AG08396 (cell line): ENCODE data around the gene TSEN54.

Experiments used
- DNase-seq: peaks from one replicate; pipeline ENCODE4 v3.0.0; 2012; ENCODE audit warnings: low spot score, mixed read lengths

TSEN54 gene

DNA sequence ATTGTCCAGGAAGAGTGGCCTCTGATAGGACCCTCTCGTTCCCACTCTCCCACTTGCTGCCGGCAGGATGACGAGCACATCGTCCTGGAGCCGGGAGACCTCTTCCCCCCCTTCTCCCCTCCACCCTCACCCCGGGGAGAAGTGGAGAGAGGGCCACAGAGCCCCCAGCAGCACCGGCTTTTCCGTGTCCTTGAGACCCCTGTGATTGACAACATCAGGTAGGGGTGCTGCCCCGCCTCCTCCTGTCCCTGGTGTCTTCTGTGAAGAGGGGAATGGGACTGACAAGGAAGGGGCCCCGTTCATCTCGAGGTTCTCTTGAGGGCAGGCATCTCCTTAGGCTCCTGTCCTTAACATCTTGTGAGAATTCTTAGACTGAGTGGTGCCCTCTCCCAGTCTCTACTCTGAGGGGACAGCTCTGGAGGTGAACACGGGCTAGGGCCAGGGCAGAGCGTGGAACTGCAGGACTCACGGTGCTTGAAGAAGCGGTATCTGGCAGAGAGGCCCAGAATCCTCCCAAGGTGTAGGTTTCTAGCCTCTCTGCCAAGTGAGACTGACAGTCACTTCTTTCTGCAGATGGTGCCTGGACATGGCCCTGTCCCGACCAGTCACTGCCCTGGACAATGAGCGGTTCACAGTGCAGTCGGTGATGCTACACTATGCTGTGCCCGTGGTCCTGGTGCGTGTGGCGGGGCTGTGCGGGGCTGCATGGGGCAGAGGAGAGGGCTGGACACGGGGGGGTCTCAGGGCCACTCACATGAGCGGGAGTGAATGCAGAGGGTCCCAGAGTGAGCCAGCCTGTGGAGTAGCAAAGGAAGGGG lies 27.4 kb upstream of the TSEN54 start:
- DNase-seq: no peak

DNA sequence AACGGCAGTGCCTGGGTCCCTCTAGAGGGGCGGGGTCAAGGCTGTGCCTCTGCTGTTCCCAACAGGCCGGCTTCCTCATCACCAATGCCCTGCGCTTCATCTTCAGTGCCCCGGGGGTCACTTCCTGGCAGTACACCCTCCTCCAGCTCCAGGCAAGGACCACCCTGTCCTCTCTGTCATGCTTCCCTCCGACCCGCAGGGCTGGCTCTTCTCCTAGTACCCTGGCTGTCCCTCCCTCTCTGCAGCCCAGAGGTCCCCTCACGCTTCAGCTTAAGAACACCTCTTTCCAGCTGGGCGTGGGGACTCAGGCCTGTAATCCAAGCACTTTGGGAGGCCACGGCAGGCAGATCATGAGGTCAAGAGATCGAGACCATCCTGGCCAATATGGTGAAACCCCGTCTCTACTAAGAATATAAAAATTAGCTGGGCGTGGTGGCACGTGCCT lies 26.8 kb upstream of the TSEN54 start:
- DNase-seq: no peak

DNA sequence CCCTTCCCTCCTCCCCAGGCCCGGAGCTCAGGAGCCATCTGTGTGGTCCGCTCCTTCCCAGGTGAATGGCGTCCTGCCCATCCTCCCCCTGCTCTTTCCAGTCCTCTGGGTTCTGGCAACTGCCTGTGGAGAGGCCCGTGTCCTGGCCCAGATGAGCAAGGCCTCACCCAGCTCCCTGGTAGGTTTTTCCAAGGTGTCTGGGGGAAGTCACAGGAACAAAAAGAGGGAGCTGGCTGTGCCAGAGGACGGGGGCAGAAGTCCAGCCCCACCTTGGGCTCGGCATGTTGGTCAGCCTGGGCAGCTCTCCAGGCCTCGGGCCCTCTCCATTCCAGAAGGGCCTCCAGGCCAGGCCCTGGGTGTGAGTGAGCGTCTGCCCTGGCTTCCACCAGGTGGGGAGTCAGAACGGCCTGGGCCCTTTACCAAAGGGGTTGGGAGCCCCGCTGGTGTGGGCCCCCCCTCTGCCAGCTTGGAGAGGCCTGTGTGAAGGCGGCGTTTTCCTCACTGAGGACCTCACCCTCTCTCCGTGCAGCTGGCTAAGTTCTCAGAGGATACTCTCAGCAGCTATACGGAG lies 26.1 kb upstream of the TSEN54 start:
- no peak for DNase-seq

DNA sequence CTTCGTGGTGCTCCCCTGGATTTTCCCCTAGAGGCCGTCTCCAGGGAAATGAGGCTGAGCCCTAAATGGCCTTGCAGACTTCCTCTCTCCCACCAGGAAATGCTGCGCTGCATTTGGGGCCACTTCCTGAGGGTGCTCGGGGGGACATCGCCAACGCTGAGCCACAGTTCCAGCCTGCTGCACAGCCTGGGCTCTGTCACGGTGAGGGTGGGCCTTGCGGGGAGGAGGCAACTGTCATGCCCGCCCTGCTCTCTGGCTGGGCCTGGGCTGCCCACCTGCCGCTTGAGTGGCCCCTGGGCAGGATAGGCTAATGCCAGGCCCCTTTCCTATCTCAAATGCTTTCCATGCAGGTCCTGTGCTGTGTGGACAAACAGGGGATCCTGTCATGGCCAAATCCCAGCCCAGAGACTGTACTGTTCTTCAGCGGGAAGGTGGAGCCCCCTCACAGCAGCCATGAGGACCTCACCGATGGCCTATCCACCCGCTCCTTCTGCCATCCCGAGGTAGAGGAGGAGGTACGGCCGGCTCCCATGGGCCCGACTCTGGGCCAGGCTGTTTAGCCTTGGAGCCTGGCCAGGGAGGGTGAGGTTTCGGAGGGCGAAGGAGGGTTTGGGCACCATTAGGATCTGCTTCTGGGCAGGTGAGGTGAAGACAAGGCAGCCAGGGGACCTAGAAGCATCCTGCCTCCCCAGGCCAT lies 25.2 kb upstream of the TSEN54 start:
- no peak for DNase-seq

DNA sequence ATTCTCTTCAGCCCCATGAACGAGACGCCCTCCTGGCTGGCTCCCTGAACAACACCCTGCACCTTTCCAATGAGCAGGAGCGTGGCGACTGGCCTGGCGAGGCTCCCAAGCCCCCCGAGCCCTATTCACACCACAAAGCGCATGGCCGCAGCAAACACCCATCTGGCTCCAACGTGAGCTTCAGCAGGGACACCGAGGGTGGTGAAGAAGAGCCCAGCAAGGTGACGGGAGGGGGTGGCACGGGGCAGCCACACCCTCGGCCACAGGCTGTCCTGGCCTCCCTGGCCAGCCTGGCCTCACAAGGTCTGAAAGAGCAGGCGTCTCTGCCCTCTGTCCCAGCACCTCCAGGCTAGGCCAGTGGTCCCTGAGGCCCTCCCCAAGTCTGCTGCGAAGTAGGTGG lies 24.6 kb upstream of the TSEN54 start:
- no peak for DNase-seq

DNA sequence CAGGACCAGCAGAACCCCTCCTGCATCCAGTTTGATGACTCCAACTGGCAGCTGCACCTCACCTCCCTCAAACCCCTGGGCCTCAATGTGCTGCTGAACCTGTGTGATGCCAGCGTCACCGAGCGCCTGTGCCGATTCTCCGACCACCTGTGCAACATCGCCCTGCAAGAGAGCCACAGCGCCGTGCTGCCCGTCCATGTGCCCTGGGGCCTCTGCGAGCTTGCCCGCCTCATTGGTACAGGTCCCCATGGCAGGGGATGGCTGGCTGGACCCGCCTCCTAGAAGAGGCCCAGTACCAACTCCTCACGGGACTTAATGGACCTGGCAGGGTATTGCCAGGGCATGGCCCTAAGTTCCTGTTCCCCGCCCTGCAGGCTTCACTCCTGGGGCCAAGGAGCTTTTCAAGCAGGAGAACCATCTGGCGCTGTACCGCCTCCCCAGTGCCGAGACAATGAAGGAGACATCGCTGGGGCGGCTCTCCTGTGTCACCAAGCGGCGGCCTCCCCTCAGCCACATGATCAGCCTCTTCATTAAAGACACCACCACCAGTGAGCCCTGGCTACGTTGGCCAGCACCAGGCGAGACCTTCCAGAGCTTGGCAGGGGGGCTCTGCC lies 23.7 kb upstream of the TSEN54 start:
- no peak for DNase-seq

DNA sequence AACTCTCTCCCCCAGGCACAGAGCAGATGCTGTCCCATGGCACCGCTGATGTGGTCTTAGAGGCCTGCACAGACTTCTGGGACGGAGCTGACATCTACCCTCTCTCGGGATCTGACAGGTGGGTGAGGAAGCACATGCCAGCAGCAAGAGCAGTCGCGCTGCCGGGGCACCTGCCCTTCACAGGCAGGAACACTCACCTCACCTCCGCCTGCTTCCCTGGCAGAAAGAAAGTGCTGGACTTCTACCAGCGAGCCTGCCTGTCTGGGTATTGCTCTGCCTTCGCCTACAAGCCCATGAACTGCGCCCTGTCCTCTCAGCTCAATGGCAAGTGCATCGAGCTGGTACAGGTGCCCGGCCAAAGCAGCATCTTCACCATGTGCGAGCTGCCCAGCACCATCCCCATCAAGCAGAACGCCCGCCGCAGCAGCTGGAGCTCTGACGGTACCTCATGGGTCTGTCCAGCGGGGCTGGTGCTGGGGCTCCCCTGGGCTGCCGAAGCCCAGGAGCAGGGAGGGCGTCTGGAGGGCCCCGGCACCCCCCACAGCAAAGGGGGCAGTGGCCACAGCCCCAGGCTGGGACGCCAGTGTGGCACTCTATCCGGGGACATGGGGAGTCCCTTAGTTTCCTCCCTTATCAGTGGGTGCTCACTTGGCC lies 22.7 kb upstream of the TSEN54 start:
- DNase-seq: no peak

DNA sequence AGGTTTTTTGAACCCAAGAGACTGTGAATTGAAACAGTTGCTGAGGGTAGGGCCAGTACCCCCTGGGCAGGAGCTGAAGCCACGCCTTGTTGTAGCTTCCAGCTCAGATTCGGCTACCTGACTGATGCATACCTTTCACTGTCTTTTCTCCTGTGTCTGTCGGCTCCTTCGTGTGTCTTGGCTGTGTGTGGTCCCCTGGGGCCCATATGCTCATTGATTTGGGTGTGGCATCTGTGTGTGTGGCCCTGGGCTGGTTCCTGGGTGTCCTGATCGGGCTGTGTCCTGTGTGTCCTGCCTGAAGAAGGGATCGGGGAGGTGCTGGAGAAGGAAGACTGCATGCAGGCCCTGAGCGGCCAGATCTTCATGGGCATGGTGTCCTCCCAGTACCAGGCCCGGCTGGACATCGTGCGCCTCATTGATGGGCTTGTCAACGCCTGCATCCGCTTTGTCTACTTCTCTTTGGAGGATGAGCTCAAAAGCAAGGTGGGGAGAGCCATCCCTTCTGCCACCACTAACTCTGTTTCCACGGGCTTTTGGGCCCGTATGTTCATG lies 21.9 kb upstream of the TSEN54 start:
- DNase-seq: no peak

DNA sequence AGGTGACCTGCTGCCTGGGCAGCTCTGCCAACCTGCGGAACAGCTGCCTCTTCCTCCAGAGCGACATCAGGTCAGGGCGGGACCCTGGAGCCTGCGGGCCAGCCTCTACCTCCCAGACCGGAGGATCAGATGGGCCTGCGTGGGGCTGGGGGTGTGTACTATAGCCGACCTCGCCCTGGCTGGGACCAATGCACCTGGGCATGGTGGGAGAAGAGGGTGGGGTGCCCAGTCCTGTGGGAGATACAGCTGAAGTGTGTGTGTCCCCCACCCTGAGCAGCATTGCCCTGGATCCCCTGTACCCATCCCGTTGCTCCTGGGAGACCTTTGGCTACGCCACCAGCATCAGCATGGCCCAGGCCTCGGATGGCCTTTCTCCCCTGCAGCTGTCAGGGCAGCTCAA lies 20.3 kb upstream of the TSEN54 start:
- DNase-seq: no peak

DNA sequence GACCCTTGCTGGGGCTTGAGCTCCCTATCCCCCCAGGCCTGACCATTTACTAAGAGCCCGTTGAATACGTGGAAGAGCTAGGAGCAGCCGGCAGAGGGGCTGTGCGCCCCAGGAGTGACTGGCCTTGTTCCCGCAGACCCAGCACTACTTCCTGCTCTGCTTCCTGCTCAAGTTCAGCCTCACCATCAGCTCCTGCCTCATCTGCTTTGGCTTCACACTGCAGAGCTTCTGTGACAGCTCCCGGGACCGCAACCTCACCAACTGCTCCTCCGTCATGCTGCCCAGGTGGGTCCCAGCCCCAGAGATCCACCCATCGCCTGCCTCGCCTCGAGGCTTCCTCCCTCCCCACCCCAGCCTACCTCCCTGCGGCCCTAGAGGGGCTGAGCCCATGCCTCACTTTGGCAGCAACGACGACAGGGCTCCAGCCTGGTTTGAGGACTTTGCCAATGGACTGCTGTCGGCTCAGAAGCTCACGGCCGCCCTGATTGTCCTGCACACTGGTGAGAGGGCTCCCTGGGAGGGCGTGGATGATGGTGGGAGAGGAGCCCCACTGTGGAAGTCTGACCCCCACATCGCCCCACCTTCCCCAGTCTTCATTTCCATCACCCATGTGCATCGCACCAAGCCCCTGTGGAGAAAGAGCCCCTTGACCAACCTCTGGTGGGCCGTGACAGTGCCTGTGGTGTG lies 18.1 kb upstream of the TSEN54 start:
- no peak for DNase-seq

DNA sequence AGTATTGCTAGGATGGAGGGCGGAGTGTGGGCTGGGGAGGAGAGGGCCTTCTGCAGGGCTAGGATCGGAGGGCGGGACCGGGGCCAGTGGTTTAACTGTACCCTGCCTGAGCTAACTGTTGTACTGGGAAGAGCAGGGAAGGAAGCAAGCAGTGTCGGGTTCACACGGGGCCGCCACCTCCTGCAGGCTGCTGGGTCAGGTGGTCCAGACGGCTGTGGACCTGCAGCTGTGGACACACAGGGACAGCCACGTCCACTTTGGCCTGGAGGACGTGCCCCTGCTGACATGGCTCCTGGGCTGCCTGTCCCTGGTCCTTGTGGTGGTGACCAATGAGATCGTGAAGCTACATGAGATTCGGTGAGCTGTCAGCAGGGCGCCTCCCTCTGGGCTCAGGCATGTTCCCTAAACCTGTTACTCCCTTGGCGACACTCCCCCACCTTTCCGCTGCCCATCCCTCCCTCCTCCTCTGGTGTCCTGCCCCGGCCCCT lies 17.6 kb upstream of the TSEN54 start:
- DNase-seq: no peak

DNA sequence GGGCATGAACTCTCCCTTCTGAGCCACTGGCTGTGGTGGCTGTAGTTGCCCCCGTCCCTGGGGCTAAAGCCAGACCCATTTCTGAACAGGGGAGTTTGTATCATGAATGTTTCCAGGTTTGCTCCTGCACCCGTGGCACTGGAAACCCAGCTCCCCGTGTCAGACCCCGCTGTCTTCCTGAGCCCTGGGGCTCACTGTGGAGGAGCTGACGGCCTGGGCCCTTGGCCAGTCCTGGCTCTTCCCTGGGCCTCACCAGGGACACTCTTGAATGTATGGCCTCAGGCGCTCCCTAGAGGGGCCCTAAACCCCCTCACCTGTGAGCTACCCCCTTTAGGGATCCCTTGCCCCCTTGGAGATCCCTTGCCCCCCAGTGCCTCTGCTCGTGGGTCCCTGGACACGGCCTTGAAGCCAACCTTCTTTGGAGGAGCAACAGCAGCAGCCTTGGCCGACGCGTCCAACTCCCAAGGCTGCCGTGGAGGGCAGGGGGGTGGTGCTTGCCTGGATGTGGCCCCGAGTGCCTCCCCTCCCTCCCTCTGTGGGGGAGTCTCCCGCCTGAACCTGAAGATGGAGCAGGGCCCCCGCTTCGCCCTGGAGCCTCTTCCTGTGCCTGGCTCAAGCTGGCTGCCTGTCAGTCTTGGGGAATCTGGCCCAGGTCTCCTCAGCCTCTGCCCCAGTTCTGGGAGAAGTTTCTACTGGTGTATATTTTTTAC lies 16.9 kb upstream of the TSEN54 start:
- DNase-seq: no peak

DNA sequence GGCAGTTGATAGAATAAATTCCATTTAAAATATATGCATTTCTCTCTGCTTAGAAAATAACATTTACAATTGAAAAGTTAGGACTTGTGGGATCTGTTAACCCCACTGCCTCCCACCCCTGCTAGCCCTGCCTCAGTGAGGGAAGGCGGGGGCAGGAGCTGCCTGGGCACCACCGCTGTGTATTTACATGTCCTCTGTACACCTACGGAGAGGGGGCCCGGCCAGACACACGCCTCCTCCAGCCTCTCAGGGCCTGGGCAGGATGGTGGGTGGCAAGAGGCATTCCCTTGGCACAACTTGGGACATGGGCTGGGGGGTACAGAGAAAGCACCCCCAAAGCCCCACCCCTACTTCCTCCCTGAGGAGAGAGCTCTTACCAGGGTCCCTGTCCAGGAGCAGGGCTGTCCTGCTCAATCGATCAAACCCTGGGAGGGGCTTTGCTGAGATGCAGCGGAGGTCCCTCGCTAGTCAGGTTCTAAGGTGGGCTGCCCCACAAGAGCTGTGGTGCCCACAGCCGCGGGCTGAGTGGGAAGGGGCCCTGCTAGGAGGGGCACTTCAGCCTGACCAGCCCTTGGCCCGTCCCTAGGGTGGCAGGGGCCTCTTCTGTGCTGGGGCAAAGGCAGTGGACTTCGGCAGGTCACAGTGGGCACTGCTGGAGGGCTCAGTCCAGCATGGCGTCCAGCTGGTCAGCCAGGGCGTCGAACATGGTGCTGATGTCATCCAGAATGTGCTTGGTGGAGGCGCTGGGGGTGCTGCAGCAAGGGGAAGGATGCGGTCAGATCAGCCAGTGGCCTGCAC lies 15.7 kb upstream of the TSEN54 start:
- no peak for DNase-seq

DNA sequence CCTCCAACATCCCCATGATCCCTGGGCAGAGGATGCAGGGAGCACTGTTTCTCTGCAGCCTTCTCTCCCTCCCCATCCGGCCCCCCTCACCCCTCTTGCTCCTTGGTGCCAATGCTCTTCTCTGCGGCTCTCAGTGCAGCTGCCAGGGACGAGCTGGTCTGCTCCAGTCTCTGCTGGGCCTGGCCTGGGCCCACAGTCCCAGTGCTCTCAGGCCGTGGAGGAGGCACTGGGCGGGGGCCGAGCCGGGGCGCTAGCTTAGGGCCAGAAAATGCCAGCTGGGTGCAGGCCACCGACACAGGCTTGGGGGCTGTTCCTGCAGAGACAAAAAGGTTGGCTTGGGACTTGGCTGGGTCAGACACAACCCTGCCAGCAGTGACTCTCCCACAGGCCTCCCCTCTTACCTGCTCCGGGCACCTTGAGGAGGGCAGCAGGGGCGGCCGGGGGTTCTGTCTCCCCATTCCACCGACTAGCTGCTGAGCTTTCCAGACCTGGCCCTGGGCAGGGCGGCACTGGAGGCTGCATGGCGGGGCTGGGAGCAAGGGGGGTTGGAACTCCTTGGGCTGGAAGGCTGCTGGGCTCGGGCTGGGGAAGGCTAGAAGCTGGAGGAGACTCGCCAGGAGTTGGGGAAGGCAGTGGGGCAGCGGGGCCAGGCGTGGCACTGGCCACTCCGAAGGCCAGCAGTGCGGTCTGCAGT lies 14.8 kb upstream of the TSEN54 start:
- DNase-seq: no peak

DNA sequence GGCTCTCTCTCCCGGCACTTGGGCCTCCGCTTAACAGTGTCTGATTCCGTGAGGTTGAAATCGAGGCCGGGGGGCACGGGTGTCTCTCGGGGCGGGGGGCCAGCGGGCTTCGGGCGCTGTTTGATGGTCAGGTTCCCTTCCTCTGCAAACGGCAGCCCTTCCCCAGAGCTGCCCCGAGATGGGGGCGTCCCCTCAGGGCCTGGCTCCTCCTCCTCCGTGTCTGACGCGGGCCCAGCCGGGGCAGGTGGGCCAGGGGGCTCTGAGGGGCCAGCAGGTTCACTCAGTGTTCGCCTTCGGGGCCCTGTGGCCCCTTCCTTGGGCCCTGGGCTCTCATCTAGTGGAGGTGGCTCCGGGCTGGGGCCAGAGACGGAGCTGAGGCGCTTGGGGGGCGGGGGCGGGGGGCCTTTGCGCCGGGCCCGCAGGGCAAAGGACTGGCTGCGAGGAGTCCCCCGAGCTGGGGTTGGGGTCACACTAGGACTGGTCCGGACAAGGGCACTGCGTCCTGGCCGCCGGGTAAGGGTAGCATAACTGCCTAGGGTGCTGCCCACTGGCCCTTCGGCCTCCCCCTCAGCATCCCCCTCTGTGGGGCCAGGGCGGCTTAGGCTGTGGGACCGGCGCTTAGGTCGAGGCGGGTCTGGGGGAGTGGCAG lies 14.1 kb upstream of the TSEN54 start:
- DNase-seq: no peak

DNA sequence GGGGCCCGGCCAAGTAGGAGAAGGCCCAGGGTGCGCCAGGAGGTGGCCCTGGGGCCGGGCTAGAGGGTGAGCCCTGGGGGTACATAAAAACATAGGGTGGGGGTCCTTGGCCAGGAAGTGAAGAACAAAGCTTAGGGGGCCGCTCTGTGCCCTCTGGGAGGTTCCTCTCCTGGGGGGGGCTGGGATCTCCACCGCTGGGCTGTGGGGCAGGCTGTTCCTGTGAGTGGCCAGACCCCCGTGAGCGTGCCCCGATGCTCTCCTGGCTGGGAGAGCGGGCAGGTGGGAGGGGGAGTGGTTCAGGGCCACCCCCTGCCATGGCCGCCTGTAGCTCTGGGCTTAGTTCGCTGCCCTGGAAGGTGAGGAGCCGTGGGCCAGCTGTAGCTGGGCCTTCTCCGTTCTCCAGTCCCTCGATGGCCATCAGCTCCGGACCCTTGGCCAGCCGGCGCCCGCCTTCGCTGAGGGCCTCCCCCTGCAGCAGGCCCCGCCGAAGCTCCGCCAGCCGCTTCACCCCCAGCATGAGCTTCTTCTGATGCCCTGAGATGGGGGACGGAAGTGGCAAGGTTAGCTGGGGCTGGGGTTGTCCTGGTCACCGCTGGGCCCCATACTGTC lies 13.5 kb upstream of the TSEN54 start:
- DNase-seq: no peak

DNA sequence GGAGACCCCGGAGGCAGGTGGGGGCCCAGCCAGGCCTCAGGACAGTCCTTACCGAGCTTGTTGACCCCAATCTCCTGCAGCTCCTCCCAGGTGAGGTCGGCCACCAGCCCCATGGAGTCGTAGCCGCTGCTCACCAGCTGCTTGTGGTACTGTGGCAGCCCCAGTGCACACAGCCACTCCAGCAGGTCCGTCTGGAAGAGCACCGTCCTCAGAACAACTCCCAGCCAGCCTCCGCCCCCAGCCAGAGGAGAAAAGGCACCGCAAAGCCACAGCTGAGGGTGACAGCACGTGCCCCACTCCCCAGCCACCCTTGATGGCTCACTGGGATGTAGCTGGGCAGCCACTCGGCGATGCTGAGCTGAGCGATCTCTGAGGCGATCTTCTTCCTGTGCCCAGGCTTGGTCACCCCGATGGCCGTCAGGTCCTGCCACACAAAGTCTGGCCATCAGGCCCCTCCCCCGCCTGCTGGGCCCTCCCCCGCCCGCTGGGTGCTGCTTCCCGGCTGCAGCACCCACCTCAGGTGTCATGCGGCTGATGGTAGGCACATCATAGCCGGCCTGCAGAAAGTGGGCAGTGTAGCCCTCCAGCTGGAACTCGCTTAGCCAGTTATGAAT lies 12.9 kb upstream of the TSEN54 start:
- no peak for DNase-seq

DNA sequence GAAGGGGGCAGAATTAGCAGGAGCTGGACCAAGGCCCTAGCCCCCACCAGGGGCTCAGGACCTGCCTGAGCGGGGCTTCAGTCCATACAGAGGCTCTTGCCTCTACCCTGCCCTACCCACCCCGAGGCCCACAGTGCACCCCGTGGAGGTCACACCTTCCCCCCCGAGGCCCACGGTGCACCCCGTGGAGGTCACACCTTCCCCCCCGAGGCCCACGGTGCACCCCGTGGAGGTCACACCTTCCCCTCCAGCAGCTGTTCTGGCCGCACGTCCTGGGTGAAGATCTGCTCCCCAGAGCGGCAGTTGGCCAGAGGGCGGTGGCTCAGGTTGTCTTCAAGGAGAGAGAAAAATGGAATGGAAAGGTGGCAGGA lies 12.4 kb upstream of the TSEN54 start:
- no peak for DNase-seq
